ENCODE data around the gene FOXP2.

DNA sequence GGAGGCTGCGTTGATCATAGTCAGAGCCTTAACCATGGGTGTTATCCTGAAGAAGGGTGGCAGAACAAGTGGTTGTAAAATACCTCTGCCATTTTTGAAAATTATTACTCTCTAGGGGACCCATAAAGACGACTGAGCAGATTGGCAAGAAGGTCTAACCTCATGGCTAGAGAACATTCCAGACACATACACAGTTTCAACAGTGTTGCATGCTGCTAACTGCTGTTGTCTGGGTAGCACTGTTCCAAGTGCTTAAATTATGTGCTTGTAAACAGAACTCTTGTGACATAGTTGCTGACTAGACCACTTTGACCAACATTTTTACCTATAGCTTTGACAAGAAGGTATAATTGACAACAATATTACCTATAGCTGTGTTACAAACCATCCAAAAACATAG, 46.1 kb upstream of the FOXP2 start:
- TF ChIP-seq, protein P1, sequence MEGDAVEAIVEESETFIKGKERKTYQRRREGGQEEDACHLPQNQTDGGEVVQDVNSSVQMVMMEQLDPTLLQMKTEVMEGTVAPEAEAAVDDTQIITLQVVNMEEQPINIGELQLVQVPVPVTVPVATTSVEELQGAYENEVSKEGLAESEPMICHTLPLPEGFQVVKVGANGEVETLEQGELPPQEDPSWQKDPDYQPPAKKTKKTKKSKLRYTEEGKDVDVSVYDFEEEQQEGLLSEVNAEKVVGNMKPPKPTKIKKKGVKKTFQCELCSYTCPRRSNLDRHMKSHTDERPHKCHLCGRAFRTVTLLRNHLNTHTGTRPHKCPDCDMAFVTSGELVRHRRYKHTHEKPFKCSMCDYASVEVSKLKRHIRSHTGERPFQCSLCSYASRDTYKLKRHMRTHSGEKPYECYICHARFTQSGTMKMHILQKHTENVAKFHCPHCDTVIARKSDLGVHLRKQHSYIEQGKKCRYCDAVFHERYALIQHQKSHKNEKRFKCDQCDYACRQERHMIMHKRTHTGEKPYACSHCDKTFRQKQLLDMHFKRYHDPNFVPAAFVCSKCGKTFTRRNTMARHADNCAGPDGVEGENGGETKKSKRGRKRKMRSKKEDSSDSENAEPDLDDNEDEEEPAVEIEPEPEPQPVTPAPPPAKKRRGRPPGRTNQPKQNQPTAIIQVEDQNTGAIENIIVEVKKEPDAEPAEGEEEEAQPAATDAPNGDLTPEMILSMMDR (IDR thresholded peaks at IDR 0.05 in 8 of 11, conservative IDR thresholded peaks at IDR 0.05 in 3 of 11) = no peak
- TF ChIP-seq POLR2A (IDR thresholded peaks at IDR 0.05) = no peak
